Activated T-cell treated with anti-CD3 and anti-CD28 coated beads, Interleukin-2, amount 50 U/mL, for 24 hours (primary cell): Measurements from ENCODE around the gene TRIM7.

Experiments
- DNase-seq: peaks from one replicate; pipeline ENCODE4 v3.0.0-alpha.2; 2020
- H3K27ac Mint-ChIP-seq: 2 replicates; pipeline ENCODE4 v1.8.0; 2020; ENCODE audit warnings: mild to moderate bottlenecking, mixed read lengths
- H3K27me3 Mint-ChIP-seq: 2 replicates; pipeline ENCODE4 v1.8.0; 2020; ENCODE audit warnings: mixed read lengths
- H3K36me3 Mint-ChIP-seq: 2 replicates; pipeline ENCODE4 v1.8.0; 2020; ENCODE audit warnings: low read depth, mixed read lengths
- H3K4me1 Mint-ChIP-seq: 2 replicates; pipeline ENCODE4 v1.8.0; 2020; ENCODE audit warnings: low read depth, mixed read lengths
- H3K4me3 Mint-ChIP-seq: 2 replicates; pipeline ENCODE4 v1.8.0; 2020; ENCODE audit warnings: mild to moderate bottlenecking, moderate library complexity, mixed read lengths
- H3K9me3 Mint-ChIP-seq: 2 replicates; pipeline ENCODE4 v1.8.0; 2020; ENCODE audit warnings: mixed read lengths

TRIM7 gene

GRCh38 chr5:181235689-181236366 is 30.8 kb upstream of the TRIM7 start:
- no peak overlapping the region for H3K4me3 Mint-ChIP-seq
- H3K27ac Mint-ChIP-seq: peak overlapping the region; percentile 100
- DNase-seq: no peak
- H3K36me3 Mint-ChIP-seq: peaks cover 92% of the 10 kb centered on the region
- no peaks in the 10 kb centered on the region for H3K27me3 Mint-ChIP-seq
- H3K4me1 Mint-ChIP-seq: peaks cover 32% of the 10 kb centered on the region
- H3K9me3 Mint-ChIP-seq: no peaks in the 10 kb centered on the region

DNA sequence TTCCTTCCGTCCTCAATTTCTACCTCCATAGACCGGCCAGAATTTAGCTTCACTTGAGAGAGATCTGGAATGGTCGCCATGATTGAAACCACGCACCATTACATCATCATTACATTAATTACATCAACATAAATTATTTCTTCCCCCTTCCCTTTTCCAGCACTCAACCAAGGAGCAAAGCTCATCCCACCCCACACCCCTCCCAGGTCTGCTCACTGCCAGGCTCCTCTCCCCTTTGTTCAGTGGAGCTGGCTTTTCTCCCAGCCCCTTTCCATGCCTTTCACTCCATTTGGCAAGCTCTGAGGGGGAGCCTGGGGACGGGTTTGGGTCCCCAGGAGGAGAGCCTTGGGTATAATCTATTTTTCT is 30.3 kb upstream of the TRIM7 start:
- Mint-ChIP-seq H3K36me3 (peaks cover 92% of the 10 kb centered on the region), H3K4me1 (peaks cover 32% of the 10 kb centered on the region), H3K27ac (peak overlapping the region; percentile 100), H3K27me3 (no peaks in the 10 kb centered on the region), H3K4me3 (no peak overlapping the region), H3K9me3 (no peaks in the 10 kb centered on the region)
- no peak for DNase-seq

- peaks cover 34% of the 10 kb centered on the region for H3K4me1 Mint-ChIP-seq
- H3K27me3 Mint-ChIP-seq: no peaks in the 10 kb centered on the region
- H3K36me3 Mint-ChIP-seq: peaks cover 91% of the 10 kb centered on the region
- H3K27ac Mint-ChIP-seq: peak overlapping the region; percentile 100
- no peaks in the 10 kb centered on the region for H3K9me3 Mint-ChIP-seq
- no peak for DNase-seq
- H3K4me3 Mint-ChIP-seq: no peak overlapping the region
Observed at GRCh38 chr5:181234455-181235306, 29.7 kb upstream of the TRIM7 start.

- peaks cover 91% of the 10 kb centered on the region for H3K36me3 Mint-ChIP-seq
- peak overlapping the region; percentile 66 for H3K27ac Mint-ChIP-seq
Observed at GRCh38 chr5:181233801-181234454, 28.9 kb upstream of the TRIM7 start.

GRCh38 chr5:181233088-181233800 is 28.2 kb upstream of the TRIM7 start:
- Mint-ChIP-seq H3K27me3 (no peaks in the 10 kb centered on the region), H3K27ac (peak overlapping the region; percentile 66), H3K9me3 (no peaks in the 10 kb centered on the region), H3K4me1 (peaks cover 31% of the 10 kb centered on the region), H3K4me3 (no peak overlapping the region), H3K36me3 (peaks cover 87% of the 10 kb centered on the region)
- no peak for DNase-seq

More at GRCh38 chr5:181233801-181234454, 28.9 kb upstream of the TRIM7 start:
- no peaks in the 10 kb centered on the region for H3K9me3 Mint-ChIP-seq
- peaks cover 35% of the 10 kb centered on the region for H3K4me1 Mint-ChIP-seq
- no peaks in the 10 kb centered on the region for H3K27me3 Mint-ChIP-seq
- DNase-seq: no peak
- H3K4me3 Mint-ChIP-seq: no peak overlapping the region

DNA sequence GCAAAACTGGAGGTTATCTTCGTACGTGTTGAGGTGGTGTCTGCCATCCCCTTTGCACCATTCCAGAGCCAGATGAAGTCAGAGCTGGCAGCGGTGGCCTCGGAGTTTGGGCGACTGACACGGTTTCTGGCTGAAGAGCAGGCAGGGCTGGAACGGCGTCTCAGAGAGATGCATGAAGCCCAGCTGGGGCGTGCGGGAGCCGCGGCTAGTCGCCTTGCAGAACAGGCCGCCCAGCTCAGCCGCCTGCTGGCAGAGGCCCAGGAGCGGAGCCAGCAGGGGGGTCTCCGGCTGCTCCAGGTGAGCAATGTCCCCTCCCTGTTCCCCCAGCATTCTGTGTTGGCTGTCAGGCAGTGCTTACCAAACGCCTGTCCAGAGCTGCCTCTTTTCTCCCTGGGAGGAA is 27.6 kb upstream of the TRIM7 start:
- Mint-ChIP-seq H3K36me3 (peaks cover 85% of the 10 kb centered on the region), H3K4me3 (no peak overlapping the region), H3K27ac (peak overlapping the region; percentile 66)

GRCh38 chr5:181231432-181231831 is 26.4 kb upstream of the TRIM7 start:
- Mint-ChIP-seq H3K36me3 (peaks cover 83% of the 10 kb centered on the region), H3K4me1 (peaks cover 23% of the 10 kb centered on the region), H3K27me3 (no peaks in the 10 kb centered on the region), H3K27ac (peak overlapping the region; percentile 79), H3K9me3 (no peaks in the 10 kb centered on the region), H3K4me3 (no peak overlapping the region)
- DNase-seq: no peak

More for the DNA sequence above, 27.6 kb upstream of the TRIM7 start:
- DNase-seq: no peak
- Mint-ChIP-seq H3K4me1 (peaks cover 26% of the 10 kb centered on the region), H3K27me3 (no peaks in the 10 kb centered on the region), H3K9me3 (no peaks in the 10 kb centered on the region)

DNA sequence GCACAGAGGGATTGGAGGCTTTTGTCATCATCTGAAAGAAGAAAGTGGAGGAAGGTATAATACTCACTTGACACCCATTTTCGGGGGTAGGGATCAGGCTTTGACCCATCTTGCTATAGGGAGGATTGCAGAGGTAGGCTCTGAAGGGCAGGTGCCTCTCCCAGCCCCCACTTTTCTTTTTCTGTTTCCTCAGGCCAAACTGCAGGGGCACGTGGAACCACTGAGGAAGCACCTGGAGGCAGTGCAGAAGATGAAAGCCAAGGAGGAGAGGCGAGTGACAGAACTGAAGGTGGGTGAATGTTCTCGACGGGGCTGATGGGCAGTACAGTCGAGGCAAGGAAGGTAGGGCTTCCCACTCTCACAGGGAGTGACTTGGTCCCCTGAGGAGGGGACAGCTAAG is 25.6 kb upstream of the TRIM7 start:
- H3K27ac Mint-ChIP-seq: peak overlapping the region; percentile 79
- peaks cover 82% of the 10 kb centered on the region for H3K36me3 Mint-ChIP-seq

DNA sequence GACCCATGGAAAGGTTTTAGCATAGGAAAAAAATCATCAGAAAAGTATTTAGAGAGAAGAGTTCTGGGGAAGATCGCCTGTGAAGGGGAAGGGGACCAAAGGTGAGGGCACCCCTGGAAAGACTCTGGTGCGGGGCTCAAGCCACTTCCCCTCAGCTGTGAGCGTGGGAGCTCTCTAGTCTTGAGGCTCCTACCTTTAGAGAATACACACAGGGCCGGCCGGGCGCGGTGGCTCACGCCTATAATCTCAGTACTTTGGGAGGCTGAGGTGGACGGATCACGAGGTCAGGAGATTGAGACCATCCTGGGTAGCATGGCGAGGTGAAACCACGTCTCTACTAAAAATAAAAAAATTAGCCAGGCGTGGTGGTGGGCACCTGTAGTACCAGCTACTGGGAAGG is 25.0 kb upstream of the TRIM7 start:
- Mint-ChIP-seq H3K36me3 (peaks cover 78% of the 10 kb centered on the region), H3K4me1 (peaks cover 28% of the 10 kb centered on the region), H3K27me3 (no peaks in the 10 kb centered on the region), H3K9me3 (no peaks in the 10 kb centered on the region), H3K27ac (peak overlapping the region; percentile 19), H3K4me3 (no peak overlapping the region)
- no peak for DNase-seq

More for the DNA sequence above, 25.6 kb upstream of the TRIM7 start:
- H3K27me3 Mint-ChIP-seq: no peaks in the 10 kb centered on the region
- H3K4me1 Mint-ChIP-seq: peaks cover 23% of the 10 kb centered on the region
- H3K9me3 Mint-ChIP-seq: no peaks in the 10 kb centered on the region
- no peak overlapping the region for H3K4me3 Mint-ChIP-seq
- no peak for DNase-seq

DNA sequence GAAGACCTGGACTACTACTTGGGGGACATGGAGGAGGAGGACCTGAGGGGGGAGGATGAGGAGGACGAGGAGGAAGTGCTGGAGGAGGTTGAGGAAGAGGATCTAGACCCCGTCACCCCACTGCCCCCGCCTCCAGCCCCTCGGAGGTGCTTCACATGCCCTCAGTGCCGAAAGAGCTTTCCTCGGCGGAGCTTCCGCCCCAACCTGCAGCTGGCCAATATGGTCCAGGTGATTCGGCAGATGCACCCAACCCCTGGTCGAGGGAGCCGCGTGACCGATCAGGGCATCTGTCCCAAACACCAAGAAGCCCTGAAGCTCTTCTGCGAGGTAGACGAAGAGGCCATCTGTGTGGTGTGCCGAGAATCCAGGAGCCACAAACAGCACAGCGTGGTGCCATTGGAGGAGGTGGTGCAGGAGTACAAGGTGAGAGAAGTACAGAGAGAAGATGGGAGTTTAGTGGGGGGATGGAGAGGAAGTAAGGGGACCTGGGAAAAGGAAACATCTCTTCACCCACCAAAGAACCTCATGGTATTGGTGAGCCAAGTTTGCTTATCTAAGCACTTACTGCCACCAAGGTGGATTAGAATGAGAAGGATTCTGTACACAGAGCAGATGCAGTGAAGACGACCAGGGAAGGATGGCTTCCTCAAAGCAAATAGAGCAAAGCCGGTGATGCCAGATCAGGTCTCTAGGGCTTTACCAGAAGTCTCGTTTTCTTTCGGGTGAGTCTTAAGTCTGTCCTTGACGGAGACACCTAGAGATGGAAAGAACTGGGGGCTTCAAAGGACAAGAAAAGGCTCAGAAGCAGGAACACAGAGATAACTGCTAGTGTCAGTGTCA is 19.6 kb upstream of the TRIM7 start:
- H3K27me3 Mint-ChIP-seq: peaks cover 4% of the 10 kb centered on the region
- no peak for DNase-seq
- peak overlapping the region; percentile 98 for H3K27ac Mint-ChIP-seq
- peaks cover 50% of the 10 kb centered on the region for H3K36me3 Mint-ChIP-seq
- H3K9me3 Mint-ChIP-seq: no peaks in the 10 kb centered on the region
- peaks cover 66% of the 10 kb centered on the region for H3K4me1 Mint-ChIP-seq
- peak overlapping the region; percentile 94 for H3K4me3 Mint-ChIP-seq

- peaks cover 43% of the 10 kb centered on the region for H3K36me3 Mint-ChIP-seq
- H3K9me3 Mint-ChIP-seq: no peaks in the 10 kb centered on the region
- H3K27ac Mint-ChIP-seq: peak overlapping the region; percentile 98
- peak overlapping the region; percentile 94 for H3K4me3 Mint-ChIP-seq
- peaks cover 63% of the 10 kb centered on the region for H3K4me1 Mint-ChIP-seq
- peaks cover 4% of the 10 kb centered on the region for H3K27me3 Mint-ChIP-seq
- DNase-seq: no peak
Observed at GRCh38 chr5:181223729-181224389, 18.9 kb upstream of the TRIM7 start.

- H3K36me3 Mint-ChIP-seq: peaks cover 40% of the 10 kb centered on the region
- DNase-seq: peak; percentile 98
- H3K4me3 Mint-ChIP-seq: peak within 1 kb of the TSS; percentile 94
- no peaks in the 10 kb centered on the region for H3K9me3 Mint-ChIP-seq
- peaks cover 65% of the 10 kb centered on the region for H3K4me1 Mint-ChIP-seq
- peaks cover 4% of the 10 kb centered on the region for H3K27me3 Mint-ChIP-seq
- H3K27ac Mint-ChIP-seq: peak within 1 kb of the TSS; percentile 98
Observed at GRCh38 chr5:181223058-181223728, 18.2 kb upstream of the TRIM7 start, which contains the start of gene TRIM41. Gene TRIM41 (plus strand): TSS chr5:181223281. CDS start chr5:181224000, 719 bp downstream.
